Measurements from ENCODE around the gene ZNF793.

Gene ZNF793

GRCh38 chr19:37511821-37512220 lies 5.1 kb downstream of the ZNF793 start:
- H2AK5ac ChIP-seq (ENCODE audit: low read length), result no peak overlapping the region
- H3K9me3 ChIP-seq (ENCODE audit: insufficient read depth, low read depth, low read length), result no peaks in the 10 kb centered on the region
- no peak overlapping the region for H4K91ac ChIP-seq (ENCODE audit: low read depth, low read length)
- no peak overlapping the region for H4K12ac ChIP-seq (ENCODE audit: low read depth, low read length)
- H3K4me2 ChIP-seq (ENCODE audit: low read length), result no peak overlapping the region
- H2BK5ac ChIP-seq (ENCODE audit: low read depth, low read length, poor library complexity), result no peak overlapping the region
- H3K4me3 ChIP-seq (ENCODE audit: low read depth, low read length), result no peak overlapping the region
- no peaks in the 10 kb centered on the region for H3K27me3 ChIP-seq (ENCODE audit: insufficient read depth, low read length)
- no peak overlapping the region for H2BK12ac ChIP-seq (ENCODE audit: low read length)
- no peak overlapping the region for H3K18ac ChIP-seq (ENCODE audit: low read length)
- no peak overlapping the region for H4K8ac ChIP-seq (ENCODE audit: low read depth, low read length)
- H3K79me2 ChIP-seq (ENCODE audit: control insufficient read depth, insufficient read depth, low read length, poor library complexity), result peaks cover 3% of the 10 kb centered on the region
- peak overlapping the region; percentile 10 for H3K27ac ChIP-seq (ENCODE audit: low read depth, low read length)
- peak; percentile 82 to 85 for DNase-seq
- H3K23ac ChIP-seq (ENCODE audit: low read length), result no peak overlapping the region
- H3K4ac ChIP-seq (ENCODE audit: low read depth, low read length), result no peak overlapping the region
- H3K79me1 ChIP-seq (ENCODE audit: low read length), result peaks cover 5% of the 10 kb centered on the region
- H2BK120ac ChIP-seq (ENCODE audit: insufficient read depth, low read length, poor library complexity), result no peak overlapping the region
- peaks cover 6 to 8% of the 10 kb centered on the region in 2 experiments for H3K36me3 ChIP-seq (ENCODE audit: control insufficient read depth in 1 of 2, insufficient read depth in 2 of 2, low read length in 2 of 2)
- no peak overlapping the region for H2AFZ ChIP-seq (ENCODE audit: insufficient read depth, low read length, poor library complexity)
- peaks cover 2 to 4% of the 10 kb centered on the region in 2 experiments for H3K4me1 ChIP-seq (ENCODE audit: control insufficient read depth in 1 of 2, insufficient read depth in 2 of 2, low read length in 2 of 2)
- H3K9ac ChIP-seq (ENCODE audit: low read length), result no peak overlapping the region
- no peak overlapping the region for H3K14ac ChIP-seq (ENCODE audit: low read length)
- WGBS (ENCODE audit: extremely low coverage, insufficient coverage, insufficient read length), result no CpG with 5 or more reads among the region's 3 CpGs

- Histone ChIP-seq H3K4me2 (ENCODE audit: low read length) (no peak overlapping the region), H3K36me3 (ENCODE audit: control insufficient read depth in 1 of 2, insufficient read depth in 2 of 2, low read length in 2 of 2) (peaks cover 10 to 11% of the 10 kb centered on the region in 2 experiments)
These were observed 6.7 kb downstream of the ZNF793 start for GRCh38 chr19:37513397-37513796.

GRCh38 chr19:37519890-37520289 lies 13.2 kb downstream of the ZNF793 start:
- Histone ChIP-seq H3K23ac (ENCODE audit: low read length) (no peak overlapping the region), H3K79me1 (ENCODE audit: low read length) (peaks cover 6% of the 10 kb centered on the region), H4K12ac (ENCODE audit: low read depth, low read length) (no peak overlapping the region), H3K14ac (ENCODE audit: low read length) (no peak overlapping the region), H4K91ac (ENCODE audit: low read depth, low read length) (peak overlapping the region; percentile 63), H3K4ac (ENCODE audit: low read depth, low read length) (no peak overlapping the region), H2BK5ac (ENCODE audit: low read depth, low read length, poor library complexity) (peak overlapping the region; percentile 64), H3K27ac (ENCODE audit: low read depth, low read length) (peak overlapping the region; percentile 83), H2BK120ac (ENCODE audit: insufficient read depth, low read length, poor library complexity) (peak overlapping the region; percentile 13), H2BK12ac (ENCODE audit: low read length) (no peak overlapping the region), H3K4me3 (ENCODE audit: low read depth, low read length) (no peak overlapping the region), H3K18ac (ENCODE audit: low read length) (peak overlapping the region; percentile 13), H3K4me2 (ENCODE audit: low read length) (no peak overlapping the region), H3K4me1 (ENCODE audit: control insufficient read depth in 1 of 2, insufficient read depth in 2 of 2, low read length in 2 of 2) (peaks cover 6 to 8% of the 10 kb centered on the region in 2 experiments), H2AFZ (ENCODE audit: insufficient read depth, low read length, poor library complexity) (no peak overlapping the region), H3K27me3 (ENCODE audit: insufficient read depth, low read length) (no peaks in the 10 kb centered on the region), H3K36me3 (ENCODE audit: control insufficient read depth in 1 of 2, insufficient read depth in 2 of 2, low read length in 2 of 2) (peaks cover 20% of the 10 kb centered on the region in 2 experiments), H3K79me2 (ENCODE audit: control insufficient read depth, insufficient read depth, low read length, poor library complexity) (no peaks in the 10 kb centered on the region), H3K9ac (ENCODE audit: low read length) (no peak overlapping the region), H3K9me3 (ENCODE audit: insufficient read depth, low read depth, low read length) (peaks cover 3% of the 10 kb centered on the region), H2AK5ac (ENCODE audit: low read length) (no peak overlapping the region), H4K8ac (ENCODE audit: low read depth, low read length) (no peak overlapping the region)
- DNase-seq, result peak; percentile 72 to 88
- no CpG with 5 or more reads among the region's 2 CpGs for WGBS (ENCODE audit: extremely low coverage, insufficient coverage, insufficient read length)

More at GRCh38 chr19:37513397-37513796, 6.7 kb downstream of the ZNF793 start:
- Histone ChIP-seq H4K12ac (ENCODE audit: low read depth, low read length) (no peak overlapping the region), H2AK5ac (ENCODE audit: low read length) (no peak overlapping the region), H3K23ac (ENCODE audit: low read length) (no peak overlapping the region), H3K9ac (ENCODE audit: low read length) (no peak overlapping the region), H3K14ac (ENCODE audit: low read length) (no peak overlapping the region), H2BK120ac (ENCODE audit: insufficient read depth, low read length, poor library complexity) (no peak overlapping the region), H2BK12ac (ENCODE audit: low read length) (no peak overlapping the region), H3K79me2 (ENCODE audit: control insufficient read depth, insufficient read depth, low read length, poor library complexity) (no peaks in the 10 kb centered on the region), H3K4me3 (ENCODE audit: low read depth, low read length) (no peak overlapping the region), H2BK5ac (ENCODE audit: low read depth, low read length, poor library complexity) (no peak overlapping the region), H3K27ac (ENCODE audit: low read depth, low read length) (no peak overlapping the region), H2AFZ (ENCODE audit: insufficient read depth, low read length, poor library complexity) (no peak overlapping the region), H3K9me3 (ENCODE audit: insufficient read depth, low read depth, low read length) (no peaks in the 10 kb centered on the region), H4K91ac (ENCODE audit: low read depth, low read length) (no peak overlapping the region), H4K8ac (ENCODE audit: low read depth, low read length) (no peak overlapping the region), H3K4me1 (ENCODE audit: control insufficient read depth in 1 of 2, insufficient read depth in 2 of 2, low read length in 2 of 2) (no peaks in the 10 kb centered on the region), H3K79me1 (ENCODE audit: low read length) (no peaks in the 10 kb centered on the region), H3K4ac (ENCODE audit: low read depth, low read length) (no peak overlapping the region), H3K18ac (ENCODE audit: low read length) (no peak overlapping the region), H3K27me3 (ENCODE audit: insufficient read depth, low read length) (no peaks in the 10 kb centered on the region)
- no CpG with 5 or more reads among the region's 2 CpGs for WGBS (ENCODE audit: extremely low coverage, insufficient coverage, insufficient read length)
- no peak for DNase-seq

- H3K23ac ChIP-seq (ENCODE audit: low read length), result no peak overlapping the region
- H3K4ac ChIP-seq (ENCODE audit: low read depth, low read length), result no peak overlapping the region
- peaks cover 30 to 43% of the 10 kb centered on the region in 2 experiments for H3K36me3 ChIP-seq (ENCODE audit: control insufficient read depth in 1 of 2, insufficient read depth in 2 of 2, low read length in 2 of 2)
- H3K4me3 ChIP-seq (ENCODE audit: low read depth, low read length), result no peak overlapping the region
- no peak overlapping the region for H3K9ac ChIP-seq (ENCODE audit: low read length)
- H2BK120ac ChIP-seq (ENCODE audit: insufficient read depth, low read length, poor library complexity), result no peak overlapping the region
- no peaks in the 10 kb centered on the region for H3K79me1 ChIP-seq (ENCODE audit: low read length)
- WGBS (ENCODE audit: extremely low coverage, insufficient coverage, insufficient read length), result no CpG with 5 or more reads among the region's 7 CpGs
- H3K4me1 ChIP-seq (ENCODE audit: control insufficient read depth in 1 of 2, insufficient read depth in 2 of 2, low read length in 2 of 2), result no peaks in the 10 kb centered on the region
- H3K79me2 ChIP-seq (ENCODE audit: control insufficient read depth, insufficient read depth, low read length, poor library complexity), result no peaks in the 10 kb centered on the region
- H4K12ac ChIP-seq (ENCODE audit: low read depth, low read length), result no peak overlapping the region
- H3K14ac ChIP-seq (ENCODE audit: low read length), result no peak overlapping the region
- H3K27ac ChIP-seq (ENCODE audit: low read depth, low read length), result no peak overlapping the region
- H4K91ac ChIP-seq (ENCODE audit: low read depth, low read length), result no peak overlapping the region
- H2AFZ ChIP-seq (ENCODE audit: insufficient read depth, low read length, poor library complexity), result no peak overlapping the region
- DNase-seq, result no peak
- no peak overlapping the region for H2AK5ac ChIP-seq (ENCODE audit: low read length)
- no peak overlapping the region for H2BK5ac ChIP-seq (ENCODE audit: low read depth, low read length, poor library complexity)
- peaks cover 27% of the 10 kb centered on the region for H3K9me3 ChIP-seq (ENCODE audit: insufficient read depth, low read depth, low read length)
- H3K18ac ChIP-seq (ENCODE audit: low read length), result no peak overlapping the region
- H2BK12ac ChIP-seq (ENCODE audit: low read length), result no peak overlapping the region
- H4K8ac ChIP-seq (ENCODE audit: low read depth, low read length), result no peak overlapping the region
- H3K4me2 ChIP-seq (ENCODE audit: low read length), result no peak overlapping the region
- H3K27me3 ChIP-seq (ENCODE audit: insufficient read depth, low read length), result no peaks in the 10 kb centered on the region
These were observed 30.7 kb downstream of the ZNF793 start for GRCh38 chr19:37537391-37537947.
